Kidney (tissue), 14 donors: Measurements from ENCODE around the gene BOD1L2. TPM values are rescaled to one million over a fixed set of nuclear protein-coding genes. Genes with fewer than 3 reads are reported as not detected.

Experiments used
- DNase-seq, 5 donors: peaks; one replicate each; pipeline ENCODE4 v3.0.0-alpha.2; 2013 to 2020
- FAIRE-seq: peaks from 2 replicates; lab custom pipeline; 2012; peaks lifted over from hg19 to GRCh38; lab: Jason Lieb, UNC
- H3K27ac ChIP-seq, 2 donors: one replicate each; pipeline ENCODE4 v1.7.0; 2013; ENCODE audit warnings: low read depth in 2 of 2, low read length in 2 of 2, inconsistent platforms in 1 of 2
- H3K27me3 ChIP-seq: one replicate; pipeline ENCODE4 v1.7.1; 2013; ENCODE audit warnings: low read length, inconsistent platforms; ENCODE audit not compliant: control insufficient read depth, insufficient read depth
- H3K36me3 ChIP-seq, 3 donors: one replicate each; pipeline versions ENCODE4 v1.7.0 to v1.7.1; 2013; ENCODE audit warnings: low read length in 3 of 3, control low read depth in 1 of 3, inconsistent platforms in 1 of 3; ENCODE audit not compliant: insufficient read depth in 3 of 3, control insufficient read depth in 2 of 3
- H3K4me1 ChIP-seq, 3 donors: one replicate each; pipeline versions ENCODE4 v1.7.0 to v1.7.1; 2013; ENCODE audit warnings: low read length in 3 of 3, inconsistent platforms in 1 of 3, low read depth in 1 of 3; ENCODE audit not compliant: control insufficient read depth in 2 of 3, insufficient read depth in 2 of 3
- H3K4me3 ChIP-seq, 3 donors: one replicate each; pipeline versions ENCODE4 v1.7.0 to v1.8.1; 2013; ENCODE audit warnings: low read length in 3 of 3, control low read depth in 1 of 3, inconsistent platforms in 1 of 3
- H3K9ac ChIP-seq, 3 donors: one replicate each; pipeline versions ENCODE4 v1.7.0 to v1.7.1; 2013; ENCODE audit warnings: low read length in 3 of 3, control low read depth in 1 of 3, inconsistent platforms in 1 of 3
- H3K9me3 ChIP-seq, 3 donors: one replicate each; pipeline versions ENCODE4 v1.7.0 to v1.7.1; 2013; ENCODE audit warnings: low read length in 3 of 3, control low read depth in 1 of 3, inconsistent platforms in 1 of 3; ENCODE audit not compliant: control insufficient read depth in 2 of 3, insufficient read depth in 1 of 3
- intact Hi-C: fragments of 100-400 bp; cut with DNase I; formaldehyde crosslinking; loops from one replicate; pipeline ENCODE4 v1.11.1; 2022
- polyA plus RNA-seq: library from polyadenylated mRNA; stranded (reverse); fragments of 350-450 nt; fragmentation: Illumina TruSeq; extraction: RNeasy Lipid Tissue Mini Kit (QIAGEN cat#74804); gene quantifications from one replicate; pipeline ENCODE4 v1.2.3, GENCODE V29; 2014; ENCODE audit warnings: low read depth, low replicate concordance; ENCODE audit not compliant: insufficient read depth
- total RNA-seq: library from RNA; stranded (reverse); fragmentation: NEBNext Ultra II Directional; extraction: Animal tissue kit (Norgen Biotek cat#: 25700); gene quantifications from one replicate; pipeline ENCODE4 v1.2.1, GENCODE V29; 2021
- TF ChIP-seq, protein P1 (sequence below): IDR thresholded peaks from 3 replicates; pipeline ENCODE4 v1.5.1; 2012; ENCODE audit warnings: mild to moderate bottlenecking, moderate library complexity, borderline replicate concordance; ENCODE audit not compliant: insufficient read depth; ENCODE audit errors: extremely low read depth
- donor health status: control.
- donor health status: control.
- donor health status: control.
- donor health status: control.
- donor health status: control.
- donor health status: DM: yes; HTN: yes; CAD: no.
- donor health status: Normal renal cell carcinoma (clear cell type).

The BOD1L2 gene
- total and polyA plus RNA-seq, 2 donors from 2014 or later, result not detected

DNA sequence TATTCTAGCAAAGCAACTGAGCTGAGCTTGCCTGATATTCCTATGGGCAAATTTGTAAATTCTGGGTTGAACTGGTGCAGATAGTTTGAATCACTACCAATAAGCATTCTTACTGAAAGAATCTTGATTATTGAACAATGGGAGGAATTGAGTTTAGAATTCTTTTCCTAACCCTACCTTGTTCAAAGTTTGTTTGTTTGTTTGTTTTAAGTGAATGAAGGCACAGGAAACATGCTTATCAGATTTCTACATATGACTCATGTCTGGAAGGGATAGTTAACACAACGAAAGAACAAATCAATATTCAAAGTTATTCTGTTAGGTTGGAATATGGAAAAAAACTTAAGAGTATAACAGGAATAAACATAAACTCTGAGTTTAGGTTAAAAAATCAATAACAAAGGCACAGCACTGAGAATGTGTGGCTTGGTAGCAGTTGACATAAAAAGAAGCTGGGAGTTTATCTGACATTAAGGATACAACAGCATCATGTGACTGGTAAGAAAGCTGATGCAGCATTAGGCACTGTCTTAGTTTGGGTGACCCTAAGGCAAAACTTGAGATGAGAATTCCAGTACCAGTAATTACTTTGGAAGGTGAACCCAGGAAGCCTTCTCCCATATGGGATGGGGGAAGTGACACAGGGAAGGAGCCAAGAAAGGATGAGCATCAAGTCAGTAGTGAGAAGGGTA lies 20.9 kb downstream of the BOD1L2 start:
- DNase-seq (no peak), FAIRE-seq (no peak)
- Histone ChIP-seq H3K4me3 (no peak overlapping the region), H3K9me3 (peaks cover 0 to 7% (median 0%) of the 10 kb centered on the region in 3 donors), H3K4me1 (no peaks in the 10 kb centered on the region), H3K27me3 (no peaks in the 10 kb centered on the region), H3K36me3 (no peaks in the 10 kb centered on the region), H3K9ac (no peak overlapping the region), H3K27ac (no peak overlapping the region)
- TF ChIP-seq, protein P1, sequence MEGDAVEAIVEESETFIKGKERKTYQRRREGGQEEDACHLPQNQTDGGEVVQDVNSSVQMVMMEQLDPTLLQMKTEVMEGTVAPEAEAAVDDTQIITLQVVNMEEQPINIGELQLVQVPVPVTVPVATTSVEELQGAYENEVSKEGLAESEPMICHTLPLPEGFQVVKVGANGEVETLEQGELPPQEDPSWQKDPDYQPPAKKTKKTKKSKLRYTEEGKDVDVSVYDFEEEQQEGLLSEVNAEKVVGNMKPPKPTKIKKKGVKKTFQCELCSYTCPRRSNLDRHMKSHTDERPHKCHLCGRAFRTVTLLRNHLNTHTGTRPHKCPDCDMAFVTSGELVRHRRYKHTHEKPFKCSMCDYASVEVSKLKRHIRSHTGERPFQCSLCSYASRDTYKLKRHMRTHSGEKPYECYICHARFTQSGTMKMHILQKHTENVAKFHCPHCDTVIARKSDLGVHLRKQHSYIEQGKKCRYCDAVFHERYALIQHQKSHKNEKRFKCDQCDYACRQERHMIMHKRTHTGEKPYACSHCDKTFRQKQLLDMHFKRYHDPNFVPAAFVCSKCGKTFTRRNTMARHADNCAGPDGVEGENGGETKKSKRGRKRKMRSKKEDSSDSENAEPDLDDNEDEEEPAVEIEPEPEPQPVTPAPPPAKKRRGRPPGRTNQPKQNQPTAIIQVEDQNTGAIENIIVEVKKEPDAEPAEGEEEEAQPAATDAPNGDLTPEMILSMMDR, result no peak
- intact Hi-C loops, result no loop called here

DNA sequence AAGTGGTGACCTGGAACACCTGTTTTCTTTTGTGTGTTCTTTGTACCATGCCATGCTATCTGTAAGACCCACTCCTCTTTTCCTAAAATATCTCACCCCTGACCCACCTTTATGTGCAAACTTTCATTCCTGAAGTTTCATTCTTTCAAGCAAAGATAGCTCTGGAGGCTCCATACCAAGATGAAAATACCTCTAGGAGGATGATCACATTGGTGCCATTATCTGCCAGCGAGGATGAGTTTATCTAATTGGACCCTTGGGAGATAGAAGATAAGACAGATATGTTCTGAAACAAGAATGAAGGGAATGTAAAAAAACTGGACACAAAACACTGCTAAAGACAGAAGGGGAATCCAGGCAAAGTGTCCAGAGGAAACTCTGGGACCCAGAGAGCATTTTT lies 24.1 kb downstream of the BOD1L2 start:
- no peak for FAIRE-seq
- Histone ChIP-seq H3K27ac (no peak overlapping the region), H3K4me3 (no peak overlapping the region), H3K9ac (no peak overlapping the region), H3K9me3 (peaks cover 0 to 3% (median 0%) of the 10 kb centered on the region in 3 donors), H3K27me3 (no peaks in the 10 kb centered on the region), H3K36me3 (no peaks in the 10 kb centered on the region), H3K4me1 (no peaks in the 10 kb centered on the region)
- intact Hi-C loops, result no loop called here
- no peak for DNase-seq
- TF ChIP-seq, protein P1, result no peak

DNA sequence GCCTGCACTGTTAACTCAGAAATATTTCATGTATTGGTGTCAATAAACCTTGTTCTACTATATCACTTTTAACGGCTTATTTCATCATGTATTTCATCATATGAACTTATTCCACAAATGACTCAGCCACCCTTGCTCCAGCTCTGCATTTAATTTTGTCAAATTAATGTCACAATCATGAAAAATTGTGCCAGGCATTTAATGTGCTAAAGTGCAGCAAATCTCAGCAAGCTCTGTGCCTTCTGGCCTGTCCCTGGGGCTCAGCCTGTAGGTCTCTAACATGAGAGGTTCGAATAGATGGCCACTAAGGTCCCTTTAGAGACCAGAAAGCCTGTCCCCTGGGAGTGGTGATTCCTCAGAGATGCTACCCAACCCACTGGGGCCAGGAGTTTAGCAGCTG lies 28.6 kb downstream of the BOD1L2 start:
- H3K4me3 ChIP-seq, result no peak overlapping the region
- no peak overlapping the region for H3K27ac ChIP-seq
- no peak overlapping the region for H3K9ac ChIP-seq
- TF ChIP-seq, protein P1, result no peak
- H3K4me1 ChIP-seq, result no peaks in the 10 kb centered on the region
- DNase-seq, result no peak
- no peaks in the 10 kb centered on the region for H3K27me3 ChIP-seq
- H3K36me3 ChIP-seq, result no peaks in the 10 kb centered on the region
- peaks cover 0 to 3% (median 0%) of the 10 kb centered on the region in 3 donors for H3K9me3 ChIP-seq
- intact Hi-C loops, result no loop called here
- no peak for FAIRE-seq

DNA sequence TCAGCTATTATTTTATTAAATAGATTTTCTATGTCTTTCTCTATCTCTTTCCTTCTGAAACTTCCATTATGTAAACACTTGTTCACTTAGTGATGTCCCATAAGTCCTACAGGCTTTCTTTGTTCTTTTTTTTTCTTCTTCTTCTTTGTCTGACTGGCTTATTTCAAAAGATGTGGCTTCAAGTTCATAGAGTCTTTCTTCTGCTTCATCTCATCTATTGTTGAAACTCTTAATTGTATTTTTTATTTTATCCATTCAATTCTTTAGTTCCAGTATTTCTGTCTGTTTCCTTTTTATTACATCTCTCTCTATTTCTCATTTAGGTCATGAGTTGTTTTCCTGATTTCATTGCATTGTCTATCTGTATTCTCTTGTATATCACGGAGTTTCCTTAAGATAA lies 38.5 kb downstream of the BOD1L2 start:
- Histone ChIP-seq H3K27ac (no peak overlapping the region), H3K9ac (no peak overlapping the region), H3K9me3 (peaks cover 0 to 10% (median 2%) of the 10 kb centered on the region in 3 donors), H3K27me3 (no peaks in the 10 kb centered on the region), H3K4me3 (no peak overlapping the region), H3K4me1 (no peaks in the 10 kb centered on the region), H3K36me3 (no peaks in the 10 kb centered on the region)
- intact Hi-C loops, result no loop called here
- TF ChIP-seq, protein P1, result no peak
- DNase-seq (no peak), FAIRE-seq (no peak)
